Measurements from ENCODE around the gene FGGY. TPM values are rescaled to one million over a fixed set of nuclear protein-coding genes. Genes with fewer than 3 reads are reported as not detected.

Gene FGGY
- total and polyA plus RNA-seq, 2 donors (not counting 3 experiments of a cell fraction or from before 2014, with no cell fraction given) = 5.6 to 6.4 TPM

- FAIRE-seq (no peak), DNase-seq (ENCODE audit: low read depth, low spot score) (no peak)
- Histone ChIP-seq H3K9ac (replicated peaks; ENCODE audit: extremely low read depth, insufficient read depth, low read length) (no peak overlapping the region), H3K4me1 (ENCODE audit: control insufficient read depth, extremely low read depth, insufficient read depth, low read length) (peaks cover 45% of the 10 kb centered on the region), H3K9me1 (replicated peaks; ENCODE audit: control insufficient read depth, extremely low read depth, insufficient read depth, low read length) (no peaks in the 10 kb centered on the region), H2AFZ (ENCODE audit: low read depth, low read length) (no peak overlapping the region), H3K79me2 (ENCODE audit: control insufficient read depth, insufficient read depth, low read length) (no peaks in the 10 kb centered on the region), H3K4me2 (ENCODE audit: insufficient read depth, low read length) (no peak overlapping the region), H3K36me3 (ENCODE audit: control insufficient read depth in 2 of 2, extremely low read depth in 1 of 2, insufficient read depth in 2 of 2, low read length in 2 of 2) (no peaks in the 10 kb centered on the region), H3K27ac (ENCODE audit: insufficient read depth, low read depth, low read length) (no peak overlapping the region), H3K9me3 (replicated peaks; ENCODE audit: control insufficient read depth, insufficient read depth, low read length) (no peaks in the 10 kb centered on the region), H4K20me1 (replicated peaks; ENCODE audit: control insufficient read depth, extremely low read depth, insufficient read depth, low read length) (no peaks in the 10 kb centered on the region), H3K4me3 (replicated peaks in 1 of 3; ENCODE audit: insufficient read depth in 1 of 3, low read depth in 1 of 3, low read length in 3 of 3) (no peak overlapping the region), H3K27me3 (ENCODE audit: control insufficient read depth in 2 of 2, insufficient read depth in 2 of 2, low read length in 2 of 2) (no peaks in the 10 kb centered on the region)
- no TSS peak for BruUV-seq (replicated peaks)
- dilution Hi-C loops (cut with MboI; ENCODE audit: extremely low pct_ligation_motif_present, low sequenced_read_pairs) (no loop called here), intact Hi-C loops (cut with micrococcal nuclease) (no loop called here)
- ChIA-PET CTCF (interaction anchor here (1.2 to 1.9 kb wide), 4 partner anchors 8 to 13 kb away, joined by 3 to 5 read pairs (median 4); no protein-coding TSS in a partner anchor), POLR2A (no interaction called here)
- TF ChIP-seq POLR2AphosphoS5 (IDR thresholded peaks at IDR 0.05; ENCODE audit: insufficient read depth, low read depth, low read length) (no peak), FOS (IDR thresholded peaks at IDR 0.05; ENCODE audit: borderline replicate concordance, insufficient read depth, low read length) (no peak), CTCF (IDR thresholded peaks at IDR 0.05; ENCODE audit: extremely low read depth in 1 of 2, insufficient read depth in 1 of 2, low read depth in 1 of 2, low read length in 2 of 2) (no peak), POLR2A (IDR thresholded peaks at IDR 0.05; ENCODE audit: low read depth, low read length) (no peak), MYC (IDR thresholded peaks at IDR 0.05; ENCODE audit: low read depth, low read length) (no peak), GATA2 (IDR thresholded peaks at IDR 0.05; ENCODE audit: insufficient read depth, insufficient read length, low read depth, low read length) (no peak), EZH2 (IDR thresholded peaks at IDR 0.05; ENCODE audit: borderline replicate concordance, low read depth, low read length, severe bottlenecking) (no peak), JUN (IDR thresholded peaks at IDR 0.05; ENCODE audit: borderline replicate concordance, insufficient read depth, insufficient read length, low read depth) (no peak)
- TF ChIP-seq, protein P1, sequence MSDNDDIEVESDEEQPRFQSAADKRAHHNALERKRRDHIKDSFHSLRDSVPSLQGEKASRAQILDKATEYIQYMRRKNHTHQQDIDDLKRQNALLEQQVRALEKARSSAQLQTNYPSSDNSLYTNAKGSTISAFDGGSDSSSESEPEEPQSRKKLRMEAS (IDR thresholded peaks at IDR 0.05; ENCODE audit: insufficient read depth, insufficient read length) = no peak
Observed at GRCh38 chr1:59748123-59748522, 451.2 kb downstream of the FGGY start.

Data from endothelial cell of umbilical vein (primary cell).